Measurements from ENCODE around the gene CASKIN2. TPM values are rescaled to one million over a fixed set of nuclear protein-coding genes. Genes with fewer than 3 reads are reported as not detected.

Gene CASKIN2
- total RNA-seq, 1 experiment from 2014 or later: 30.0 TPM

DNA sequence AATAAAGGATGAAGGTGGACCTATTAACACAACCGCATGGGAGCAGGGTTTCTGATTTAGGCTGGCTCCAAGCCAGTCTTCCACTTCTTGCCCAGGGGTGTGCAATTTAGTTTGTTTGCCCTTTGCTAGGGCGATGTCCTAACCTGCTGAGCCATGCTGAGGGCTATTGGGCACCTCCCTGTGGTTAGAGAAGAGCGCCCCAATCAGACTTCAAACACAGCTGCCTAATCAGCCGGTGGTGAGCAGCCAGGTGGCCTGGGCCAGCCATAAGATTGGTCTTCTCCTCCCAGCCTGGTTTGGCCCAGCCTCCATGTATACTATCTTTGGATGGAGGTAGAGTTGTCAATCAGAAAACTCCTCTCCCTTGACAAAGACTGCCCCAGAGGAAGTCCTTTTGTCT is 43.2 kb downstream of the CASKIN2 start:
- no peaks in the 10 kb centered on the region for H3K36me3 Mint-ChIP-seq (ENCODE audit: insufficient read depth, unreplicated experiment)
- CTCF ChIA-PET: interaction anchor here (1.1 kb wide), 1 partner anchor 16 kb away, joined by 3 read pairs; the partner anchor contains the start of gene TMEM94
- TF ChIP-seq, protein P1, sequence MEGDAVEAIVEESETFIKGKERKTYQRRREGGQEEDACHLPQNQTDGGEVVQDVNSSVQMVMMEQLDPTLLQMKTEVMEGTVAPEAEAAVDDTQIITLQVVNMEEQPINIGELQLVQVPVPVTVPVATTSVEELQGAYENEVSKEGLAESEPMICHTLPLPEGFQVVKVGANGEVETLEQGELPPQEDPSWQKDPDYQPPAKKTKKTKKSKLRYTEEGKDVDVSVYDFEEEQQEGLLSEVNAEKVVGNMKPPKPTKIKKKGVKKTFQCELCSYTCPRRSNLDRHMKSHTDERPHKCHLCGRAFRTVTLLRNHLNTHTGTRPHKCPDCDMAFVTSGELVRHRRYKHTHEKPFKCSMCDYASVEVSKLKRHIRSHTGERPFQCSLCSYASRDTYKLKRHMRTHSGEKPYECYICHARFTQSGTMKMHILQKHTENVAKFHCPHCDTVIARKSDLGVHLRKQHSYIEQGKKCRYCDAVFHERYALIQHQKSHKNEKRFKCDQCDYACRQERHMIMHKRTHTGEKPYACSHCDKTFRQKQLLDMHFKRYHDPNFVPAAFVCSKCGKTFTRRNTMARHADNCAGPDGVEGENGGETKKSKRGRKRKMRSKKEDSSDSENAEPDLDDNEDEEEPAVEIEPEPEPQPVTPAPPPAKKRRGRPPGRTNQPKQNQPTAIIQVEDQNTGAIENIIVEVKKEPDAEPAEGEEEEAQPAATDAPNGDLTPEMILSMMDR (IDR thresholded peaks at IDR 0.05; ENCODE audit: unreplicated experiment): no peak
- no peaks in the 10 kb centered on the region for H3K4me1 Mint-ChIP-seq (ENCODE audit: low read depth, unreplicated experiment)
- H3K27me3 Mint-ChIP-seq (ENCODE audit: unreplicated experiment): no peaks in the 10 kb centered on the region
- BruUV-seq (replicated peaks): no TSS peak
- intact Hi-C loops (cut with micrococcal nuclease; ENCODE audit: unreplicated experiment): no loop called here
- no peaks in the 10 kb centered on the region for H3K9me3 Mint-ChIP-seq (ENCODE audit: low read depth, unreplicated experiment)
- H3K4me3 Mint-ChIP-seq (ENCODE audit: low read depth, unreplicated experiment): no peak overlapping the region
- no peak overlapping the region for H3K27ac Mint-ChIP-seq (ENCODE audit: unreplicated experiment)
- no peak for DNase-seq

- BruUV-seq (replicated peaks): no TSS peak
- no peak for DNase-seq
- intact Hi-C loops (cut with micrococcal nuclease; ENCODE audit: unreplicated experiment): no loop called here
- CTCF ChIA-PET: no interaction called here
- Mint-ChIP-seq H3K27me3 (ENCODE audit: unreplicated experiment) (no peaks in the 10 kb centered on the region), H3K4me1 (ENCODE audit: low read depth, unreplicated experiment) (no peaks in the 10 kb centered on the region), H3K4me3 (ENCODE audit: low read depth, unreplicated experiment) (no peak overlapping the region), H3K36me3 (ENCODE audit: insufficient read depth, unreplicated experiment) (no peaks in the 10 kb centered on the region), H3K9me3 (ENCODE audit: low read depth, unreplicated experiment) (no peaks in the 10 kb centered on the region), H3K27ac (ENCODE audit: unreplicated experiment) (no peak overlapping the region)
- TF ChIP-seq, protein P1 (IDR thresholded peaks at IDR 0.05; ENCODE audit: unreplicated experiment): no peak
These were observed 44.1 kb downstream of the CASKIN2 start for GRCh38 chr17:75471207-75471606.

GRCh38 chr17:75468779-75469373 is 46.5 kb downstream of the CASKIN2 start:
- intact Hi-C loops (cut with micrococcal nuclease; ENCODE audit: unreplicated experiment): no loop called here
- Mint-ChIP-seq H3K27ac (ENCODE audit: unreplicated experiment) (no peak overlapping the region), H3K36me3 (ENCODE audit: insufficient read depth, unreplicated experiment) (no peaks in the 10 kb centered on the region), H3K27me3 (ENCODE audit: unreplicated experiment) (no peaks in the 10 kb centered on the region), H3K9me3 (ENCODE audit: low read depth, unreplicated experiment) (no peaks in the 10 kb centered on the region), H3K4me3 (ENCODE audit: low read depth, unreplicated experiment) (no peak overlapping the region), H3K4me1 (ENCODE audit: low read depth, unreplicated experiment) (no peaks in the 10 kb centered on the region)
- BruUV-seq (replicated peaks): no TSS peak
- TF ChIP-seq, protein P1 (IDR thresholded peaks at IDR 0.05; ENCODE audit: unreplicated experiment): no peak
- DNase-seq: no peak
- CTCF ChIA-PET: no interaction called here

- H3K4me3 Mint-ChIP-seq (ENCODE audit: low read depth, unreplicated experiment): no peak overlapping the region
- intact Hi-C loops (cut with micrococcal nuclease; ENCODE audit: unreplicated experiment): no loop called here
- no peaks in the 10 kb centered on the region for H3K36me3 Mint-ChIP-seq (ENCODE audit: insufficient read depth, unreplicated experiment)
- no peaks in the 10 kb centered on the region for H3K9me3 Mint-ChIP-seq (ENCODE audit: low read depth, unreplicated experiment)
- H3K27me3 Mint-ChIP-seq (ENCODE audit: unreplicated experiment): no peaks in the 10 kb centered on the region
- BruUV-seq (replicated peaks): no TSS peak
- TF ChIP-seq, protein P1 (IDR thresholded peaks at IDR 0.05; ENCODE audit: unreplicated experiment): no peak
- H3K4me1 Mint-ChIP-seq (ENCODE audit: low read depth, unreplicated experiment): no peaks in the 10 kb centered on the region
- no peak overlapping the region for H3K27ac Mint-ChIP-seq (ENCODE audit: unreplicated experiment)
- CTCF ChIA-PET: no interaction called here
- no peak for DNase-seq
These were observed 47.0 kb downstream of the CASKIN2 start for GRCh38 chr17:75468291-75468754.
